Peyer's patch (tissue), 4 donors: ENCODE data around the gene LIME1.

Experiments used
- CTCF ChIP-seq, 6 experiments: fragments of 450-650 bp in 4 of 6; fragments of 200-600 bp in 2 of 6; sonication (generic) in 1 of 6; IDR thresholded peaks; one replicate each; pipeline ENCODE4 v1.5.1; 2017 to 2019; ENCODE audit warnings: antibody characterized with exemption in 6 of 6, mild to moderate bottlenecking in 3 of 6, moderate library complexity in 1 of 6
- POLR2A ChIP-seq, 2 donors: fragments of 450-650 bp; IDR thresholded peaks; one replicate each; pipeline ENCODE4 v1.5.1; 2017; ENCODE audit warnings: antibody characterized with exemption in 2 of 2, mild to moderate bottlenecking in 2 of 2, moderate library complexity in 2 of 2

GRCh38 chr20:63703976-63704748, 32.3 kb upstream of the LIME1 start:
- no peak for TF ChIP-seq POLR2A (IDR thresholded peaks at IDR 0.05)
- TF ChIP-seq CTCF (IDR thresholded peaks at IDR 0.05): no peak
